ENCODE data around the gene NT5M.

Gene NT5M

DNA sequence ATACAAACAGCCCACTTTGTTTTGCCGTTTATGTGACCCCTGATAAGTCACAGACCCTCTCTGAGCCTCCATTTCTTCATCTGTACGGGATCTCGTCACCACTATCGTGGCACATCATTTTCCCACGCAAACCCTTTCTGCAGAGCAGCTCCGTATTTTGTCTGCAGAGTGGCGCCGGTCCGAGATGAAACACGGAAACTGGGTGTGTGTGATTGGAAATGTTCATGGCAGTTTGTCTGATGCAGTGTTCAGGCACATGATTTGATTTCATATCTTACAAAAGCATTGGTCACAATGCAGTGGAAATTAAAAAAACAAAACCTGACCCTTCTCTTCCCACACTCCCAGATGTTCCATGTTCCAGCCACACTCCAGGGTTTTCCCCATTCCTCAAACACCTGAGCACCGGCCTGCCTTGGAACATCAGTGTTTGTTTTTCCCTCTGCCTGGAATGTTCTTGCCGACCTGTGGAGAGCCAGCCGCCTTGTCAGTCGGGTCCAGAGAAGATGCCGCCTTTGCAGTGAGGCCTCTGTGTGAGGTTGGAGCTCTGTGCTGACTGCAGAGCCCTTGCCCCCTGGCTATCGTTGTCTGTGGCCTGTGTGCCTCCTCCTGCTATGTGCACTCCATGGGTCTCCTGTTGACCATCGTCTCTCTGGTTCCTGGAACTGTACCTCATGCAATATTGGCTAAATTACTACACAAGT, 39.2 kb downstream of the NT5M start:
- H3K27me3 ChIP-seq (ENCODE audit: control insufficient read depth, low read length) = no peaks in the 10 kb centered on the region
- no peaks in the 10 kb centered on the region for H3F3A ChIP-seq (ENCODE audit: control insufficient read depth, insufficient read depth)
- TF ChIP-seq EZH2phosphoT487 (IDR thresholded peaks at IDR 0.05; ENCODE audit: borderline replicate concordance, low read length) = no peak
- TF ChIP-seq, protein P1, sequence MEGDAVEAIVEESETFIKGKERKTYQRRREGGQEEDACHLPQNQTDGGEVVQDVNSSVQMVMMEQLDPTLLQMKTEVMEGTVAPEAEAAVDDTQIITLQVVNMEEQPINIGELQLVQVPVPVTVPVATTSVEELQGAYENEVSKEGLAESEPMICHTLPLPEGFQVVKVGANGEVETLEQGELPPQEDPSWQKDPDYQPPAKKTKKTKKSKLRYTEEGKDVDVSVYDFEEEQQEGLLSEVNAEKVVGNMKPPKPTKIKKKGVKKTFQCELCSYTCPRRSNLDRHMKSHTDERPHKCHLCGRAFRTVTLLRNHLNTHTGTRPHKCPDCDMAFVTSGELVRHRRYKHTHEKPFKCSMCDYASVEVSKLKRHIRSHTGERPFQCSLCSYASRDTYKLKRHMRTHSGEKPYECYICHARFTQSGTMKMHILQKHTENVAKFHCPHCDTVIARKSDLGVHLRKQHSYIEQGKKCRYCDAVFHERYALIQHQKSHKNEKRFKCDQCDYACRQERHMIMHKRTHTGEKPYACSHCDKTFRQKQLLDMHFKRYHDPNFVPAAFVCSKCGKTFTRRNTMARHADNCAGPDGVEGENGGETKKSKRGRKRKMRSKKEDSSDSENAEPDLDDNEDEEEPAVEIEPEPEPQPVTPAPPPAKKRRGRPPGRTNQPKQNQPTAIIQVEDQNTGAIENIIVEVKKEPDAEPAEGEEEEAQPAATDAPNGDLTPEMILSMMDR (IDR thresholded peaks at IDR 0.05; ENCODE audit: low read depth, low read length, poor library complexity, severe bottlenecking) = no peak
- no peak overlapping the region for H3K27ac ChIP-seq (ENCODE audit: low read depth, low read length)
- no peak overlapping the region for H3K4me2 ChIP-seq (ENCODE audit: low read length)
- H3K9me3 ChIP-seq (ENCODE audit: control insufficient read depth, insufficient read depth, low read length) = no peaks in the 10 kb centered on the region
- H3K36me3 ChIP-seq (ENCODE audit: control insufficient read depth, low read length) = no peaks in the 10 kb centered on the region
- H3K79me2 ChIP-seq (ENCODE audit: control insufficient read depth, low read length) = no peaks in the 10 kb centered on the region
- no peak overlapping the region for H3K4me3 ChIP-seq (ENCODE audit: low read length)
- H3K4me1 ChIP-seq (ENCODE audit: control insufficient read depth, low read length) = no peaks in the 10 kb centered on the region
- no peaks in the 10 kb centered on the region for H4K20me1 ChIP-seq (ENCODE audit: control insufficient read depth, insufficient read depth, low read depth, low read length)
- H3K9me2 ChIP-seq (replicated peaks; ENCODE audit: control insufficient read depth, low read length) = no peaks in the 10 kb centered on the region

DNA sequence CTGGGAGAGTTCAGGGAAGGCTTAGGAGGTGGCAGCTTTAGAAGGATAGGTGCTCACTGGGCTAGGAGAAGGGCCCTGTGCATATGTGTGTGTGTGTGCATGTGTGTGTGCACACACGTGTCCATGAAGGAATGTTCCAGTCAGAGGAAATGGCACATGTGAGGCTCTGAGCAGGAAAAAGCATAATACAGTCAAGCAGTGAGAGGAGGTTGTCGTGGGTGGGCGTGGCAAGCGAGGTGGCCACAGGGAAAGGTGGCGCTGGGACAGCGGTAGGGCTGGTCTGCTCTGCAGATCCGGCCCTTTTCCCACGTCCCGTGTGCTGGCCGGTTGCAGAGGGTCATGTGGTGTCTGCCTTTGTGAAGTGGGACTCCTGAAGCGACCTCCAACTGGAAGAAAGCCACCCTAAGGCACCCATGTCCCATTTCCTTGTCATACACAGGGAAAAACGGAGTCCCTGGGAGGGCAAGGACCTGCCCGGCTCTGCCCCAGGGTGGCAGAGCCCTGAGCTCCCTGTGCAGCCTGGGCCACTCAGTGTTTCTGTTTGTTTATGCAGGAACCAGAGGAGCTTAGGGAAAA, 40.1 kb downstream of the NT5M start:
- no peaks in the 10 kb centered on the region for H3K9me2 ChIP-seq (replicated peaks; ENCODE audit: control insufficient read depth, low read length)
- no peaks in the 10 kb centered on the region for H3F3A ChIP-seq (ENCODE audit: control insufficient read depth, insufficient read depth)
- H3K27ac ChIP-seq (ENCODE audit: low read depth, low read length) = no peak overlapping the region
- no peaks in the 10 kb centered on the region for H3K79me2 ChIP-seq (ENCODE audit: control insufficient read depth, low read length)
- no peaks in the 10 kb centered on the region for H3K9me3 ChIP-seq (ENCODE audit: control insufficient read depth, insufficient read depth, low read length)
- no peaks in the 10 kb centered on the region for H3K4me1 ChIP-seq (ENCODE audit: control insufficient read depth, low read length)
- H3K4me2 ChIP-seq (ENCODE audit: low read length) = no peak overlapping the region
- no peaks in the 10 kb centered on the region for H3K36me3 ChIP-seq (ENCODE audit: control insufficient read depth, low read length)
- no peaks in the 10 kb centered on the region for H3K27me3 ChIP-seq (ENCODE audit: control insufficient read depth, low read length)
- H4K20me1 ChIP-seq (ENCODE audit: control insufficient read depth, insufficient read depth, low read depth, low read length) = no peaks in the 10 kb centered on the region
- no peak overlapping the region for H3K4me3 ChIP-seq (ENCODE audit: low read length)
- TF ChIP-seq EZH2phosphoT487 (IDR thresholded peaks at IDR 0.05; ENCODE audit: borderline replicate concordance, low read length) = no peak
- TF ChIP-seq, protein P1 (IDR thresholded peaks at IDR 0.05; ENCODE audit: low read depth, low read length, poor library complexity, severe bottlenecking) = no peak

DNA sequence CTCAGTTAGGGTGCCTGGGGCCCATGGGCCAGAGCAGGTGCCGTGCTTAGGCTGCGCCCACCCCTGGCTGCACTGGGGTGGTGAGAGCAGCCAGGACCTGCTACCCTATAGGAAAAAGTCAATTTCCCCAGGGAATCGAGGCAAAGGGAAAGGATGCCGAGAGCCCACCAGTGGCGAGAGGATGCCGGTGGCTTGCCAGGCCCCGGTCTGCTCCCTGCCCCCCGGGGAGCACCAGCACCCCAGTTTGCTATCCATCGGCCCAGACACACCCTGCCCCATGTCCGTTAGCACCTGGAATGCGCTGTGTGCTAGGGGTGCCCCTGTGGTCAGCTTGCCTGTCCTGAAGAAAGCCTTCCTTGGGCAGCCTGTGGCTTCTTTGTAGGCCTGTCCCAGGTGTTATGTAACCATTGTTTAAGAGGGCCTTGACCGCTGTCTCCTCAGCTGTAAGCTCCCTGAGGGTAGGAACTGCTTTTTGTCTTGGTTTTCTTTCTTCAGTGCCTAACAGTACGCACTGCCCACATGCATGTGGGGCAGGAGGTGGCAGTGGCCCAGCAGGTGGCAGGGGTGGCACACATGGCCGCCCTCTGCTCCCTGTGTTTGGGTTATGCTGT, 40.8 kb downstream of the NT5M start:
- H3F3A ChIP-seq (ENCODE audit: control insufficient read depth, insufficient read depth) = no peaks in the 10 kb centered on the region
- no peaks in the 10 kb centered on the region for H3K9me2 ChIP-seq (replicated peaks; ENCODE audit: control insufficient read depth, low read length)
- no peaks in the 10 kb centered on the region for H3K36me3 ChIP-seq (ENCODE audit: control insufficient read depth, low read length)
- TF ChIP-seq, protein P1 (IDR thresholded peaks at IDR 0.05; ENCODE audit: low read depth, low read length, poor library complexity, severe bottlenecking) = no peak
- no peak for TF ChIP-seq EZH2phosphoT487 (IDR thresholded peaks at IDR 0.05; ENCODE audit: borderline replicate concordance, low read length)
- no peaks in the 10 kb centered on the region for H3K9me3 ChIP-seq (ENCODE audit: control insufficient read depth, insufficient read depth, low read length)
- H3K4me3 ChIP-seq (ENCODE audit: low read length) = no peak overlapping the region
- no peaks in the 10 kb centered on the region for H3K4me1 ChIP-seq (ENCODE audit: control insufficient read depth, low read length)
- no peak overlapping the region for H3K27ac ChIP-seq (ENCODE audit: low read depth, low read length)
- H3K4me2 ChIP-seq (ENCODE audit: low read length) = no peak overlapping the region
- no peaks in the 10 kb centered on the region for H4K20me1 ChIP-seq (ENCODE audit: control insufficient read depth, insufficient read depth, low read depth, low read length)
- H3K27me3 ChIP-seq (ENCODE audit: control insufficient read depth, low read length) = no peaks in the 10 kb centered on the region
- no peaks in the 10 kb centered on the region for H3K79me2 ChIP-seq (ENCODE audit: control insufficient read depth, low read length)

Measured in DOHH2 (cell line).